ENCODE results near the gene LBH.

DNA sequence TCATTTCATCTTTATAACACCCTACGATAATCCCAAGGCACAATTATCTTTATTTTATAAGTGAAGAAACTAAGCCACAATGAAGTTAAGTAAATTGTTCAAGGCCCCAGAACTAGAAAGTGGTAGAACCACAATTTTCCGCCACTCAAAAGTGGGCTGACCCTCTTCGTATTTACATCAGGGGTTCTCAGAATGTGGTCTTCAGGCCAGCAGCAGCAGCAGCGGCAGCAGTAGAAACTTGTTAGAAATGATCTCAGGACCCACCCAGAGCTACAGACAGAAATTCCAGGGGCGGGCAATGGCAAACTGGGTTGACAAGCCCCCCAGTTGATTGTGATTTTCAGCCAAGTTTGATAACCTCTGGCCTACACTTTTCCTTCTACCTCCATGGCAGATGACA lies 62.8 kb downstream of the LBH start:
- no peak for TF ChIP-seq CTCF (optimal IDR thresholded peaks at IDR 0.05 in 1 of 3, IDR thresholded peaks at IDR 0.05 in 1 of 3, conservative IDR thresholded peaks at IDR 0.05 in 1 of 3; ENCODE audit: extremely low read depth in 1 of 3, insufficient read depth in 2 of 3, low read length in 3 of 3)
- TF ChIP-seq EZH2 (IDR thresholded peaks at IDR 0.05; ENCODE audit: low read length) = no peak
